ENCODE measurements around the gene SLC38A2.
A peak's percentile ranks its signal among the peaks of the same experiment; 100 is the strongest.

The SLC38A2 gene

GRCh38 chr12:46391630-46392029 lies 19.1 kb upstream of the SLC38A2 start:
- DNase-seq (ENCODE audit: low spot score): no peak

- no peak for DNase-seq (ENCODE audit: low spot score)
Measured at GRCh38 chr12:46390881-46391280, 18.3 kb upstream of the SLC38A2 start.

GRCh38 chr12:46390304-46390703 lies 17.7 kb upstream of the SLC38A2 start:
- DNase-seq (ENCODE audit: low spot score): peak; percentile 41

GRCh38 chr12:46389031-46389616 lies 16.6 kb upstream of the SLC38A2 start:
- DNase-seq (ENCODE audit: low spot score): peak; percentile 14

- peak; percentile 85 for DNase-seq (ENCODE audit: low spot score)
Measured at GRCh38 chr12:46388427-46389021, 16.0 kb upstream of the SLC38A2 start.

GRCh38 chr12:46387670-46388069 lies 15.1 kb upstream of the SLC38A2 start:
- peak; percentile 82 for DNase-seq (ENCODE audit: low spot score)

GRCh38 chr12:46386877-46387629 lies 14.5 kb upstream of the SLC38A2 start:
- DNase-seq (ENCODE audit: low spot score): peak; percentile 80

GRCh38 chr12:46386360-46386867 lies 13.8 kb upstream of the SLC38A2 start:
- no peak for DNase-seq (ENCODE audit: low spot score)

- no peak for DNase-seq (ENCODE audit: low spot score)
Measured at GRCh38 chr12:46385438-46385837, 12.9 kb upstream of the SLC38A2 start.

GRCh38 chr12:46384451-46385309 lies 12.1 kb upstream of the SLC38A2 start:
- DNase-seq (ENCODE audit: low spot score): no peak

GRCh38 chr12:46383654-46384450 lies 11.3 kb upstream of the SLC38A2 start:
- peak; percentile 81 for DNase-seq (ENCODE audit: low spot score)

GRCh38 chr12:46382964-46383653 lies 10.5 kb upstream of the SLC38A2 start:
- peak; percentile 92 for DNase-seq (ENCODE audit: low spot score)

- DNase-seq (ENCODE audit: low spot score): no peak
Measured at GRCh38 chr12:46382408-46382963, 9.9 kb upstream of the SLC38A2 start.

GRCh38 chr12:46380881-46381280 lies 8.3 kb upstream of the SLC38A2 start:
- no peak for DNase-seq (ENCODE audit: low spot score)

- no peak for DNase-seq (ENCODE audit: low spot score)
Measured at GRCh38 chr12:46380022-46380796, 7.6 kb upstream of the SLC38A2 start.

GRCh38 chr12:46379352-46379751 lies 6.8 kb upstream of the SLC38A2 start:
- DNase-seq (ENCODE audit: low spot score): no peak

GRCh38 chr12:46378530-46378929 lies 6.0 kb upstream of the SLC38A2 start:
- no peak for DNase-seq (ENCODE audit: low spot score)

GRCh38 chr12:46377678-46378077 lies 5.1 kb upstream of the SLC38A2 start:
- no peak for DNase-seq (ENCODE audit: low spot score)

GRCh38 chr12:46376579-46376978 lies 4.0 kb upstream of the SLC38A2 start:
- DNase-seq (ENCODE audit: low spot score): no peak

GRCh38 chr12:46374711-46375110 lies 2.1 kb upstream of the SLC38A2 start:
- DNase-seq (ENCODE audit: low spot score): no peak
